ENCODE data around the gene THSD4. TPM values are rescaled to one million over a fixed set of nuclear protein-coding genes. Genes with fewer than 3 reads are reported as not detected.

Gene THSD4
- polyA plus RNA-seq, 2 of the 4 experiments (the other 2 are of a cell fraction), result 15.8 to 40.7 TPM

- 96% methylated on average over 2 of the region's 2 CpGs for WGBS (ENCODE audit: missing lambda C conversion rate)
- DNase-seq (ENCODE audit: low read depth in 1 of 2, low spot score in 1 of 2), result no peak
- Histone ChIP-seq H3K4me2 (no peak overlapping the region), H3K27ac (no peak overlapping the region), H3K9me3 (no peaks in the 10 kb centered on the region), H3K4me1 (no peaks in the 10 kb centered on the region), H3K4me3 (no peak overlapping the region)
- ATAC-seq, result no peak
- CTCF ChIA-PET, result interaction anchor here (1.1 to 1.2 kb wide), 3 partner anchors 70 to 200 kb away, joined by 3 read pairs; no protein-coding TSS in a partner anchor
- TF ChIP-seq PBX3 (IDR thresholded peaks at IDR 0.05), result no peak
- no peak for TF ChIP-seq E2F6 (IDR thresholded peaks at IDR 0.05; ENCODE audit: borderline replicate concordance, low read depth)
- no peak for TF ChIP-seq SREBF2 (IDR thresholded peaks at IDR 0.05)
- no peak for FAIRE-seq
- POLR2A ChIA-PET, result no interaction called here
Measured at GRCh38 chr15:71643918-71644317, 528.6 kb downstream of the THSD4 start.

- H3K4me3 ChIP-seq, result no peak overlapping the region
- DNase-seq (ENCODE audit: low read depth in 1 of 2, low spot score in 1 of 2) (no peak), ATAC-seq (no peak), FAIRE-seq (no peak)
- CTCF ChIA-PET, result interaction anchor here (0.9 to 1.6 kb wide), 3 partner anchors 10 to 84 kb away, joined by 3 to 4 read pairs (median 4); no protein-coding TSS in a partner anchor
- POLR2A ChIA-PET, result no interaction called here
- H3K4me1 ChIP-seq, result peaks cover 6% of the 10 kb centered on the region; the same call in 2 of the 3 replicates
- no peak overlapping the region for H3K4me2 ChIP-seq
- no peak for TF ChIP-seq NR3C1 (IDR thresholded peaks at IDR 0.05)
- no peak for TF ChIP-seq MAX (IDR thresholded peaks at IDR 0.05)
- TF ChIP-seq ZNF302 (CRISPR knock-in tag; IDR thresholded peaks at IDR 0.05), result no peak
- TF ChIP-seq POLR2AphosphoS2 (conservative IDR thresholded peaks at IDR 0.05; ENCODE audit: low read length), result no peak
- TF ChIP-seq ZFP36 (IDR thresholded peaks at IDR 0.05; ENCODE audit: borderline replicate concordance, partially characterized antibody), result no peak
- no peak for TF ChIP-seq HOXB5 (CRISPR knock-in tag; IDR thresholded peaks at IDR 0.05)
- TF ChIP-seq JUN (IDR thresholded peaks at IDR 0.05), result no peak
- TF ChIP-seq ELK1 (IDR thresholded peaks at IDR 0.05; ENCODE audit: low read depth, low read length), result no peak
- TF ChIP-seq CEBPB (IDR thresholded peaks at IDR 0.05), result no peak
- TF ChIP-seq JUNB (IDR thresholded peaks at IDR 0.05), result no peak
- no peak for TF ChIP-seq CBX2 (IDR thresholded peaks at IDR 0.05; ENCODE audit: borderline replicate concordance, low read depth)
- no peak for TF ChIP-seq EHF (CRISPR knock-in tag; IDR thresholded peaks at IDR 0.05)
- TF ChIP-seq HDAC2 (IDR thresholded peaks at IDR 0.05), result no peak
- no peak for TF ChIP-seq CHD4 (IDR thresholded peaks at IDR 0.05; ENCODE audit: borderline replicate concordance)
- no peak overlapping the region for H3K27ac ChIP-seq
- no peaks in the 10 kb centered on the region for H3K9me3 ChIP-seq
- WGBS (ENCODE audit: missing lambda C conversion rate), result 73% methylated on average over 5 of the region's 5 CpGs
Measured at GRCh38 chr15:71646767-71647486, 531.7 kb downstream of the THSD4 start.

GRCh38 chr15:71647487-71647808, 532.2 kb downstream of the THSD4 start:
- ChIA-PET CTCF (interaction anchor here (0.9 to 1.6 kb wide), 2 partner anchors 72 to 83 kb away, joined by 3 to 4 read pairs; no protein-coding TSS in a partner anchor), POLR2A (no interaction called here)
- 85% methylated on average over 4 of the region's 4 CpGs for WGBS (ENCODE audit: missing lambda C conversion rate)
- no peak for ATAC-seq
- peaks cover 8% of the 10 kb centered on the region; the same call in 2 of the 3 replicates for H3K4me1 ChIP-seq
- FAIRE-seq, result no peak
- DNase-seq (ENCODE audit: low read depth in 1 of 2, low spot score in 1 of 2), result no peak
- no peaks in the 10 kb centered on the region for H3K9me3 ChIP-seq
- H3K27ac ChIP-seq, result no peak overlapping the region
- H3K4me3 ChIP-seq, result no peak overlapping the region
- no peak overlapping the region for H3K4me2 ChIP-seq
- TF ChIP-seq BCL3 (IDR thresholded peaks at IDR 0.05) (no peak), JUN (IDR thresholded peaks at IDR 0.05) (no peak), CTCF (IDR thresholded peaks at IDR 0.05) (no peak), SMC3 (IDR thresholded peaks at IDR 0.05) (no peak), KDM5A (IDR thresholded peaks at IDR 0.05) (no peak), POLR2A (IDR thresholded peaks at IDR 0.05; ENCODE audit: low read length) (no peak), RNF2 (IDR thresholded peaks at IDR 0.05; ENCODE audit: borderline replicate concordance, low read depth) (no peak), MAZ (IDR thresholded peaks at IDR 0.05; ENCODE audit: borderline replicate concordance, low read depth, low read length) (no peak), MAFK (IDR thresholded peaks at IDR 0.05; ENCODE audit: partially characterized antibody) (no peak), HES2 (IDR thresholded peaks at IDR 0.05) (no peak), CHD4 (IDR thresholded peaks at IDR 0.05; ENCODE audit: borderline replicate concordance) (no peak)

All from A549 (cell line).